HepG2 (cell line): ENCODE data around the gene EZH1. TPM values are rescaled to one million over a fixed set of nuclear protein-coding genes. Genes with fewer than 3 reads are reported as not detected.
A peak's percentile ranks its signal among the peaks of the same experiment; 100 is the strongest.

Source experiments
- BORCS8-MEF2B ChIP-seq: sonication (generic); formaldehyde crosslinking; IDR thresholded peaks from 2 replicates; pipeline ENCODE4 v1.8.0; 2022; ENCODE audit warnings: mild to moderate bottlenecking, missing genetic modification reagents
- EED ChIP-seq: sonication (generic); formaldehyde crosslinking; IDR thresholded peaks from 2 replicates; pipeline ENCODE4 v1.5.0; 2020; ENCODE audit warnings: mild to moderate bottlenecking, missing genetic modification reagents
- ELF1 ChIP-seq: sonication (generic); formaldehyde crosslinking; IDR thresholded peaks from 2 replicates; pipeline ENCODE4 v1.4.0; 2020; ENCODE audit warnings: missing genetic modification reagents
- KDM2A ChIP-seq: sonication (generic); formaldehyde crosslinking; IDR thresholded peaks from 2 replicates; pipeline ENCODE4 v1.4.0; 2020; ENCODE audit warnings: low read depth, missing genetic modification reagents, borderline replicate concordance
- MYC ChIP-seq: sonication (generic); formaldehyde crosslinking; IDR thresholded peaks from 2 replicates; pipeline ENCODE4 v1.9.0; 2021; ENCODE audit warnings: missing genetic modification reagents, borderline replicate concordance
- polyA plus RNA-seq, 8 experiments: library from polyadenylated mRNA; depleted of rRNA in 3 of 8; stranded (reverse) in 7 of 8; unstranded in 1 of 8; fragments of >200 nt; fragmentation: Illumina TruSeq in 4 of 8; extraction: Trizol in 4 of 8; gene quantifications; 2 replicates each; pipeline versions ENCODE4 v1.2.1 to v1.2.3, GENCODE V29; 2011 to 2016; ENCODE audit warnings: low read depth in 4 of 8, missing spikeins in 1 of 8, mixed read lengths in 1 of 8; ENCODE audit not compliant: insufficient read depth in 1 of 8
- total RNA-seq, 5 experiments: library from RNA; depleted of rRNA; stranded (reverse); fragments of >200 nt; fragmentation: Illumina TruSeq; extraction: Trizol; gene quantifications; 2 replicates each; pipeline ENCODE4 v1.2.3, GENCODE V29; 2016; ENCODE audit warnings: low read depth in 1 of 5
- TF ChIP-seq, protein P1 (sequence below): sonication (generic); formaldehyde crosslinking; IDR thresholded peaks from 2 replicates; pipeline ENCODE4 v1.8.0; 2022; ENCODE audit warnings: mild to moderate bottlenecking, missing genetic modification reagents, moderate library complexity
- TF ChIP-seq, protein P2 (sequence below): sonication (generic); formaldehyde crosslinking; IDR thresholded peaks from 2 replicates; pipeline ENCODE4 v1.5.0; 2020; ENCODE audit warnings: mild to moderate bottlenecking, missing genetic modification reagents, borderline replicate concordance
- TF ChIP-seq, protein P3 (sequence below): sonication (generic); formaldehyde crosslinking; IDR thresholded peaks from 2 replicates; pipeline ENCODE4 v1.4.0; 2020; ENCODE audit warnings: missing genetic modification reagents
- TF ChIP-seq, protein P4 (sequence below): sonication (generic); formaldehyde crosslinking; IDR thresholded peaks from 2 replicates; pipeline ENCODE4 v1.8.0; 2022; ENCODE audit warnings: missing genetic modification reagents, low read depth, mild to moderate bottlenecking, borderline replicate concordance
- TF ChIP-seq, protein P5 (sequence below): sonication (generic); formaldehyde crosslinking; IDR thresholded peaks from 2 replicates; pipeline ENCODE4 v1.4.0; 2020; ENCODE audit warnings: missing genetic modification reagents, borderline replicate concordance
- TF ChIP-seq, protein P6 (sequence below): sonication (generic); formaldehyde crosslinking; IDR thresholded peaks from 2 replicates; pipeline ENCODE4 v1.5.1; 2020; ENCODE audit warnings: missing genetic modification reagents, mild to moderate bottlenecking, borderline replicate concordance

EZH1 gene
- total and polyA plus RNA-seq, 2 of the 13 experiments (the other 11 are each of a cell fraction or from before 2014, with no cell fraction given): 11.6 to 24.0 TPM

DNA sequence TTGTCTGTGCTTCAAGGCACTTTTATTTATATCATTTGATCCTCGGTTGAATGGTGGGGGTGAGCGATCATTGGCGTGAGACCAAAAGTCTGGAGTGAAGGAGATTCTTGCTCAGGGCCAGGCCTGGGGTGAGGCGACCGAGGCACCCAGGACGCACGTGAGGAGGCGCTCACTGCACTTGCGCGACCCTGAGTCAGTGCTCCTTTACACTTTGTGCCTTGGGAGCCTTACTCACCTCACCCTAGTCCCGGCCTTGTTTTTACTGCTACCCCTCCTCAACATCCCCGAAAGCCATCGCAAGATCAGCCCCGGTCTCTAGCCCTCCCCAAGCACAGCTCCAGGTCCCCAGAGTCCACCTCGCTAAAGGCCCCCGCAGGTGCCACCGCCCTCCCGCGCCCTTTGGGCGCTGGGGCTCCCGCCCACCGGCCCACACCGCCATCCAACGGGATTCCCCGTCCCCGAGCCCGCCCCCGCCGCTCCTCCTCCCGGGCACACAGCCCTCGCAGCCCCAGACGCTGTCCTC is 496 bp downstream of the EZH1 start (continued):
- TF ChIP-seq, protein P1, sequence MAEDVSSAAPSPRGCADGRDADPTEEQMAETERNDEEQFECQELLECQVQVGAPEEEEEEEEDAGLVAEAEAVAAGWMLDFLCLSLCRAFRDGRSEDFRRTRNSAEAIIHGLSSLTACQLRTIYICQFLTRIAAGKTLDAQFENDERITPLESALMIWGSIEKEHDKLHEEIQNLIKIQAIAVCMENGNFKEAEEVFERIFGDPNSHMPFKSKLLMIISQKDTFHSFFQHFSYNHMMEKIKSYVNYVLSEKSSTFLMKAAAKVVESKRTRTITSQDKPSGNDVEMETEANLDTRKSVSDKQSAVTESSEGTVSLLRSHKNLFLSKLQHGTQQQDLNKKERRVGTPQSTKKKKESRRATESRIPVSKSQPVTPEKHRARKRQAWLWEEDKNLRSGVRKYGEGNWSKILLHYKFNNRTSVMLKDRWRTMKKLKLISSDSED (CRISPR knock-in tag): 0 out of 2 replicates have a peak, but pooled peaks have one; percentile 37
- TF ChIP-seq ELF1: no peak
- no peak for TF ChIP-seq EED
- TF ChIP-seq, protein P2, sequence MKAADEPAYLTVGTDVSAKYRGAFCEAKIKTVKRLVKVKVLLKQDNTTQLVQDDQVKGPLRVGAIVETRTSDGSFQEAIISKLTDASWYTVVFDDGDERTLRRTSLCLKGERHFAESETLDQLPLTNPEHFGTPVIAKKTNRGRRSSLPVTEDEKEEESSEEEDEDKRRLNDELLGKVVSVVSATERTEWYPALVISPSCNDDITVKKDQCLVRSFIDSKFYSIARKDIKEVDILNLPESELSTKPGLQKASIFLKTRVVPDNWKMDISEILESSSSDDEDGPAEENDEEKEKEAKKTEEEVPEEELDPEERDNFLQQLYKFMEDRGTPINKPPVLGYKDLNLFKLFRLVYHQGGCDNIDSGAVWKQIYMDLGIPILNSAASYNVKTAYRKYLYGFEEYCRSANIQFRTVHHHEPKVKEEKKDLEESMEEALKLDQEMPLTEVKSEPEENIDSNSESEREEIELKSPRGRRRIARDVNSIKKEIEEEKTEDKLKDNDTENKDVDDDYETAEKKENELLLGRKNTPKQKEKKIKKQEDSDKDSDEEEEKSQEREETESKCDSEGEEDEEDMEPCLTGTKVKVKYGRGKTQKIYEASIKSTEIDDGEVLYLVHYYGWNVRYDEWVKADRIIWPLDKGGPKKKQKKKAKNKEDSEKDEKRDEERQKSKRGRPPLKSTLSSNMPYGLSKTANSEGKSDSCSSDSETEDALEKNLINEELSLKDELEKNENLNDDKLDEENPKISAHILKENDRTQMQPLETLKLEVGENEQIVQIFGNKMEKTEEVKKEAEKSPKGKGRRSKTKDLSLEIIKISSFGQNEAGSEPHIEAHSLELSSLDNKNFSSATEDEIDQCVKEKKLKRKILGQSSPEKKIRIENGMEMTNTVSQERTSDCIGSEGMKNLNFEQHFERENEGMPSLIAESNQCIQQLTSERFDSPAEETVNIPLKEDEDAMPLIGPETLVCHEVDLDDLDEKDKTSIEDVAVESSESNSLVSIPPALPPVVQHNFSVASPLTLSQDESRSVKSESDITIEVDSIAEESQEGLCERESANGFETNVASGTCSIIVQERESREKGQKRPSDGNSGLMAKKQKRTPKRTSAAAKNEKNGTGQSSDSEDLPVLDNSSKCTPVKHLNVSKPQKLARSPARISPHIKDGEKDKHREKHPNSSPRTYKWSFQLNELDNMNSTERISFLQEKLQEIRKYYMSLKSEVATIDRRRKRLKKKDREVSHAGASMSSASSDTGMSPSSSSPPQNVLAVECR: peak; percentile 67
- peak; percentile 77 for TF ChIP-seq MYC
- peak; percentile 21; the same call in 1 of the 2 replicates for TF ChIP-seq KDM2A (CRISPR knock-in tag)
- TF ChIP-seq, protein P3, sequence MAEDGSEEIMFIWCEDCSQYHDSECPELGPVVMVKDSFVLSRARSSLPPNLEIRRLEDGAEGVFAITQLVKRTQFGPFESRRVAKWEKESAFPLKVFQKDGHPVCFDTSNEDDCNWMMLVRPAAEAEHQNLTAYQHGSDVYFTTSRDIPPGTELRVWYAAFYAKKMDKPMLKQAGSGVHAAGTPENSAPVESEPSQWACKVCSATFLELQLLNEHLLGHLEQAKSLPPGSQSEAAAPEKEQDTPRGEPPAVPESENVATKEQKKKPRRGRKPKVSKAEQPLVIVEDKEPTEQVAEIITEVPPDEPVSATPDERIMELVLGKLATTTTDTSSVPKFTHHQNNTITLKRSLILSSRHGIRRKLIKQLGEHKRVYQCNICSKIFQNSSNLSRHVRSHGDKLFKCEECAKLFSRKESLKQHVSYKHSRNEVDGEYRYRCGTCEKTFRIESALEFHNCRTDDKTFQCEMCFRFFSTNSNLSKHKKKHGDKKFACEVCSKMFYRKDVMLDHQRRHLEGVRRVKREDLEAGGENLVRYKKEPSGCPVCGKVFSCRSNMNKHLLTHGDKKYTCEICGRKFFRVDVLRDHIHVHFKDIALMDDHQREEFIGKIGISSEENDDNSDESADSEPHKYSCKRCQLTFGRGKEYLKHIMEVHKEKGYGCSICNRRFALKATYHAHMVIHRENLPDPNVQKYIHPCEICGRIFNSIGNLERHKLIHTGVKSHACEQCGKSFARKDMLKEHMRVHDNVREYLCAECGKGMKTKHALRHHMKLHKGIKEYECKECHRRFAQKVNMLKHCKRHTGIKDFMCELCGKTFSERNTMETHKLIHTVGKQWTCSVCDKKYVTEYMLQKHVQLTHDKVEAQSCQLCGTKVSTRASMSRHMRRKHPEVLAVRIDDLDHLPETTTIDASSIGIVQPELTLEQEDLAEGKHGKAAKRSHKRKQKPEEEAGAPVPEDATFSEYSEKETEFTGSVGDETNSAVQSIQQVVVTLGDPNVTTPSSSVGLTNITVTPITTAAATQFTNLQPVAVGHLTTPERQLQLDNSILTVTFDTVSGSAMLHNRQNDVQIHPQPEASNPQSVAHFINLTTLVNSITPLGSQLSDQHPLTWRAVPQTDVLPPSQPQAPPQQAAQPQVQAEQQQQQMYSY (CRISPR knock-in tag): peak; percentile 86
- TF ChIP-seq, protein P4, sequence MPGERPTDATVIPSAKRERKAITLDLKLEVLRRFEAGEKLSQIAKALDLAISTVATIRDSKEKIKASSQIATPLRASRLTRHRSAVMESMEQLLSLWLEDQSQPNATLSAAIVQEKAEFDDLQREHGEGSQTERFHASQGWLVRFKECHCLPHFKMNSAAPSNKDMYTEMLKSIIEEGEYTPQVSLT (CRISPR knock-in tag): no peak; the same call in 1 of the 2 replicates
- peak; percentile 48; the same call in 1 of the 2 replicates for TF ChIP-seq BORCS8-MEF2B (CRISPR knock-in tag)
- TF ChIP-seq, protein P5, sequence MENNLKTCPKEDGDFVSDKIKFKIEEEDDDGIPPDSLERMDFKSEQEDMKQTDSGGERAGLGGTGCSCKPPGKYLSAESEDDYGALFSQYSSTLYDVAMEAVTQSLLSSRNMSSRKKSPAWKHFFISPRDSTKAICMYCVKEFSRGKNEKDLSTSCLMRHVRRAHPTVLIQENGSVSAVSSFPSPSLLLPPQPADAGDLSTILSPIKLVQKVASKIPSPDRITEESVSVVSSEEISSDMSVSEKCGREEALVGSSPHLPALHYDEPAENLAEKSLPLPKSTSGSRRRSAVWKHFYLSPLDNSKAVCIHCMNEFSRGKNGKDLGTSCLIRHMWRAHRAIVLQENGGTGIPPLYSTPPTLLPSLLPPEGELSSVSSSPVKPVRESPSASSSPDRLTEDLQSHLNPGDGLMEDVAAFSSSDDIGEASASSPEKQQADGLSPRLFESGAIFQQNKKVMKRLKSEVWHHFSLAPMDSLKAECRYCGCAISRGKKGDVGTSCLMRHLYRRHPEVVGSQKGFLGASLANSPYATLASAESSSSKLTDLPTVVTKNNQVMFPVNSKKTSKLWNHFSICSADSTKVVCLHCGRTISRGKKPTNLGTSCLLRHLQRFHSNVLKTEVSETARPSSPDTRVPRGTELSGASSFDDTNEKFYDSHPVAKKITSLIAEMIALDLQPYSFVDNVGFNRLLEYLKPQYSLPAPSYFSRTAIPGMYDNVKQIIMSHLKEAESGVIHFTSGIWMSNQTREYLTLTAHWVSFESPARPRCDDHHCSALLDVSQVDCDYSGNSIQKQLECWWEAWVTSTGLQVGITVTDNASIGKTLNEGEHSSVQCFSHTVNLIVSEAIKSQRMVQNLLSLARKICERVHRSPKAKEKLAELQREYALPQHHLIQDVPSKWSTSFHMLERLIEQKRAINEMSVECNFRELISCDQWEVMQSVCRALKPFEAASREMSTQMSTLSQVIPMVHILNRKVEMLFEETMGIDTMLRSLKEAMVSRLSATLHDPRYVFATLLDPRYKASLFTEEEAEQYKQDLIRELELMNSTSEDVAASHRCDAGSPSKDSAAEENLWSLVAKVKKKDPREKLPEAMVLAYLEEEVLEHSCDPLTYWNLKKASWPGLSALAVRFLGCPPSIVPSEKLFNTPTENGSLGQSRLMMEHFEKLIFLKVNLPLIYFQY (CRISPR knock-in tag): no peak
- TF ChIP-seq, protein P6, sequence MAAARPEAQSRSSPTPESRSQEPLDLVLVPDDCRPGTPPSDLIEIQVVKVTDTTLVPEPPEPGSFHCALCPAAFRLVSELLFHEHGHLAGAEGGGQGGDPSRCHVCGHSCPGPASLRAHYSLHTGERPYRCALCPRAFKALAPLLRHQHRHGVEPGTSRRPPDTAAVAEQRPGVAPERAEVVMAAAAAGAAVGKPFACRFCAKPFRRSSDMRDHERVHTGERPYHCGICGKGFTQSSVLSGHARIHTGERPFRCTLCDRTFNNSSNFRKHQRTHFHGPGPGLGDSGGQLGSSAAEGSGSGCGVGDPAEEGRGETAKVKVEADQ (CRISPR knock-in tag): 0 out of 2 replicates have a peak, but pooled peaks have one; percentile 22
